Omental fat pad (tissue), 4 donors: ENCODE results near the gene PIP4K2A. TPM values are rescaled to one million over a fixed set of nuclear protein-coding genes. Genes with fewer than 3 reads are reported as not detected.
A peak's percentile ranks its signal among the peaks of the same experiment; 100 is the strongest.

Experiments used
- ATAC-seq: fragments of 150-250 bp; one replicate; pipeline ENCODE4 v1.9.1; 2016; ENCODE audit warnings: mild to moderate bottlenecking, moderate library complexity; ENCODE audit not compliant: low FRiP score
- DNase-seq: peaks from one replicate; pipeline ENCODE4 v3.0.0-alpha.2; 2019; ENCODE audit warnings: low spot score
- CTCF ChIP-seq, 3 donors: fragments of 450-650 bp; IDR thresholded peaks; one replicate each; pipeline ENCODE4 v1.5.1; 2016 to 2017; ENCODE audit warnings: antibody characterized with exemption in 3 of 3, mild to moderate bottlenecking in 3 of 3, moderate library complexity in 2 of 3
- total RNA-seq, 4 donors: library from RNA; depleted of rRNA; stranded (reverse); fragments of >200 nt; gene quantifications; one replicate each; pipeline ENCODE4 v1.1.0, GENCODE V29; 2016

Gene PIP4K2A
- 10 to 100 TPM; 16.2 to 32.5 (median 30.4) TPM for total RNA-seq

- ATAC-seq (peak; percentile 92), DNase-seq (no peak)
- no peak for TF ChIP-seq CTCF (IDR thresholded peaks at IDR 0.05)
Observed at GRCh38 chr10:22714479-22715289, at the start of gene PIP4K2A. TSS of gene PIP4K2A (minus strand) at chr10:22714578. CDS start at chr10:22714326, 252 bp downstream.

DNA sequence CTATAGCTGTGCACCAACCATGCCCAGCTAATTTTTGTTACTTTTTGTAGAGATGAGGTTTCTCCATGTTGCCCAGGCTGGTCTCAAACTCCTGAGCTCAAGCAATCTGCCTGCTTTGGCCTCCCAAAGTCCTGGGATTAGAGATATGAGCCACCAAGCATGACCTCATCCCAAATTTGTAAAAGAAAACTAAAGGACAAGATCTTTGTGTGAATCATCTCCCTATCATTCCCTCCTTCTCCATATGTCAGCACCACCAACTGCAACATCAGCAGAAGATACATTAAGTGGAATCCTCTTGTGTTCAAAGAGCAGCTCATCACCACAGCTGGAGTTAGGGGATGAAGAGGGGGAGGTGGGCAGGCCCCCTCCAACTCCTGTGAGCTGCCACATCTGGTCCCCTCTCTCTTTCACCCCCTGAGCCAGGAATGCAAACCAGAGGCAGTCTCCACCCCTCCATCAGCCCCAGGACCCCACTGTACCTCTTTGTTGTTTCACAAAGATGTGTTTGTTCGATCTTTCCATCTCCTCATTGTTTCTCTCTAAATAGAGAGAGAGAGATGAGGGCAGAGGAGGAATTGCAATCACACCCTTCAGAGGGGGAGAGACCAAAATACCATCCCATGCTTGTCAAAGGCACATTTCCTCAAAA lies 47.3 kb upstream of the PIP4K2A start:
- ATAC-seq (no peak), DNase-seq (no peak)
- TF ChIP-seq CTCF (IDR thresholded peaks at IDR 0.05) = no peak

- DNase-seq (no peak), ATAC-seq (no peak)
- TF ChIP-seq CTCF (IDR thresholded peaks at IDR 0.05) = no peak
Observed at GRCh38 chr10:22760025-22760424, 45.6 kb upstream of the PIP4K2A start.

- TF ChIP-seq CTCF (IDR thresholded peaks at IDR 0.05) = no peak
- ATAC-seq (no peak), DNase-seq (no peak)
Observed at GRCh38 chr10:22758867-22759266, 44.5 kb upstream of the PIP4K2A start.

DNA sequence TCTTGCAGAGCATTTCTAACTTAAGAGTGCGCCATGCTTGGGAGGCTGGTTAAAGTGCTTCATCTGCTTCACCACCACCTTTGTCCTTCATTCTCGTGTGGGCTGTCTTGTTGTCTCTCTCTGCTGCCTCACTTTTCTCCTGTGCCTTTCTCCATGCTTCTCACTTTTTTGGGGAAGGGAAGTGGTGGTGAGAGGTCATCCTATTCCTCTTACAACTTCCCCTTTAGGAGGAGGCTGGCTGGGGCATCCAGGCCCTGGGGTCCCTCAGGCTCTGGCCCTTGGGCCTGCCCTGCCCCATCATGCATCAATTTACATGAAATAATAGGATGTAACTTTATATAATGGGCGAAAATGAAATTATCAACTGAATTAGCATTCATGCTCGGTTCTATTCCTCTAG lies 39.9 kb upstream of the PIP4K2A start:
- no peak for TF ChIP-seq CTCF (IDR thresholded peaks at IDR 0.05)
- DNase-seq (no peak), ATAC-seq (no peak)

GRCh38 chr10:22753786-22754185 lies 39.4 kb upstream of the PIP4K2A start:
- ATAC-seq = no peak
- TF ChIP-seq CTCF (IDR thresholded peaks at IDR 0.05) = no peak
- DNase-seq = no peak
